NB4 (cell line): ENCODE data around the gene SERPINE3.

ENCODE experiments used
- CTCF ChIP-seq: IDR thresholded peaks from one replicate; pipeline ENCODE4 v1.5.1; 2012; ENCODE audit warnings: low read depth, low read length
- MYC ChIP-seq: IDR thresholded peaks from 2 replicates; pipeline ENCODE4 v1.6.1; 2011; ENCODE audit warnings: low read depth, low read length
- POLR2A ChIP-seq: IDR thresholded peaks from 2 replicates; pipeline ENCODE4 v1.6.1; 2011; ENCODE audit warnings: mild to moderate bottlenecking; ENCODE audit not compliant: insufficient read length; ENCODE audit errors: extremely low read depth

GRCh38 chr13:51405176-51405575, 65.7 kb downstream of the SERPINE3 start:
- TF ChIP-seq CTCF: no peak
- no peak for TF ChIP-seq MYC
- no peak for TF ChIP-seq POLR2A
